Measurements from ENCODE around the gene TFAP2E. TPM values are rescaled to one million over a fixed set of nuclear protein-coding genes. Genes with fewer than 3 reads are reported as not detected.

TFAP2E gene
- total and polyA plus RNA-seq, 7 donors, result 0.27 to 1.2 (median 0.55) TPM; not detected in 2

GRCh38 chr1:35598895-35599294 lies 25.8 kb downstream of the TFAP2E start:
- H3K4me3 ChIP-seq, result no peak overlapping the region
- intact Hi-C loops (cut with DNase I), result no loop called here
- peaks cover 0 to 42% (median 10%) of the 10 kb centered on the region in 4 donors for H3K36me3 ChIP-seq
- no peaks in the 10 kb centered on the region for H3K4me1 ChIP-seq
- WGBS, 2 donors, result 86 to 87% methylated on average over 2 of the region's 2 CpGs
- TF ChIP-seq EP300 (IDR thresholded peaks at IDR 0.05) (no peak), POLR2A (IDR thresholded peaks at IDR 0.05) (no peak), POLR2AphosphoS5 (IDR thresholded peaks at IDR 0.05) (no peak)
- TF ChIP-seq, protein P1, sequence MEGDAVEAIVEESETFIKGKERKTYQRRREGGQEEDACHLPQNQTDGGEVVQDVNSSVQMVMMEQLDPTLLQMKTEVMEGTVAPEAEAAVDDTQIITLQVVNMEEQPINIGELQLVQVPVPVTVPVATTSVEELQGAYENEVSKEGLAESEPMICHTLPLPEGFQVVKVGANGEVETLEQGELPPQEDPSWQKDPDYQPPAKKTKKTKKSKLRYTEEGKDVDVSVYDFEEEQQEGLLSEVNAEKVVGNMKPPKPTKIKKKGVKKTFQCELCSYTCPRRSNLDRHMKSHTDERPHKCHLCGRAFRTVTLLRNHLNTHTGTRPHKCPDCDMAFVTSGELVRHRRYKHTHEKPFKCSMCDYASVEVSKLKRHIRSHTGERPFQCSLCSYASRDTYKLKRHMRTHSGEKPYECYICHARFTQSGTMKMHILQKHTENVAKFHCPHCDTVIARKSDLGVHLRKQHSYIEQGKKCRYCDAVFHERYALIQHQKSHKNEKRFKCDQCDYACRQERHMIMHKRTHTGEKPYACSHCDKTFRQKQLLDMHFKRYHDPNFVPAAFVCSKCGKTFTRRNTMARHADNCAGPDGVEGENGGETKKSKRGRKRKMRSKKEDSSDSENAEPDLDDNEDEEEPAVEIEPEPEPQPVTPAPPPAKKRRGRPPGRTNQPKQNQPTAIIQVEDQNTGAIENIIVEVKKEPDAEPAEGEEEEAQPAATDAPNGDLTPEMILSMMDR (IDR thresholded peaks at IDR 0.05), result no peak
- no peaks in the 10 kb centered on the region for H3K9me3 ChIP-seq
- H3K27me3 ChIP-seq, result no peaks in the 10 kb centered on the region
- no peak for DNase-seq
- H3K27ac ChIP-seq, result no peak overlapping the region

GRCh38 chr1:35599411-35599810 lies 26.3 kb downstream of the TFAP2E start:
- no peak for DNase-seq
- Histone ChIP-seq H3K9me3 (no peaks in the 10 kb centered on the region), H3K4me3 (no peak overlapping the region), H3K27me3 (no peaks in the 10 kb centered on the region), H3K4me1 (no peaks in the 10 kb centered on the region), H3K36me3 (peaks cover 0 to 48% (median 13%) of the 10 kb centered on the region in 4 donors), H3K27ac (no peak overlapping the region)
- TF ChIP-seq, protein P1 (IDR thresholded peaks at IDR 0.05), result no peak
- TF ChIP-seq POLR2A (IDR thresholded peaks at IDR 0.05), result no peak
- intact Hi-C loops (cut with DNase I), result no loop called here
- WGBS, 2 donors, result 87 to 90% methylated on average over 3 of the region's 3 CpGs

DNA sequence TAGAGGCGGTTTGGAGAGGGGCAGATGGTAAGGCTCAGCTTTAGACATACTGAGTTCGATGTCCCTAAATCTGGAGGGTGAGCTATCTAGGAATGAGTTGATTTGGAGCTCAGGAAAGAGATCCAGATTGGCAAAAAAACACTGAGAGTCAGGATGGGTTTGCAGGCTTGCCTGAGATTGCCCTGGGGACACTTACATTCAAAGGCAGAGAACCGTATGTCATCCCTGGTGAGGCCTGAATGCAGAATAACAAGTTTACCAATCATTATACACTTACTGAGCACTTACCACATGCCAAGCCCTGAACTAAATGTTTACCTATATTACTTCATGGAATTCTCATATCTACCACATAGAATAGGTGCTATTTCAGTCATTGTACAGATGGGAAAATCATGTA lies 27.5 kb downstream of the TFAP2E start:
- intact Hi-C loops (cut with DNase I), result no loop called here
- WGBS, 2 donors, result 93 to 94% methylated on average over 3 of the region's 3 CpGs
- H3K9me3 ChIP-seq, result no peaks in the 10 kb centered on the region
- TF ChIP-seq POLR2A (IDR thresholded peaks at IDR 0.05) (no peak), EP300 (IDR thresholded peaks at IDR 0.05) (no peak)
- H3K4me3 ChIP-seq, result no peak overlapping the region
- H3K4me1 ChIP-seq, result no peaks in the 10 kb centered on the region
- no peak overlapping the region for H3K27ac ChIP-seq
- peaks cover 0 to 59% (median 18%) of the 10 kb centered on the region in 4 donors for H3K36me3 ChIP-seq
- H3K27me3 ChIP-seq, result no peaks in the 10 kb centered on the region
- DNase-seq, result no peak

DNA sequence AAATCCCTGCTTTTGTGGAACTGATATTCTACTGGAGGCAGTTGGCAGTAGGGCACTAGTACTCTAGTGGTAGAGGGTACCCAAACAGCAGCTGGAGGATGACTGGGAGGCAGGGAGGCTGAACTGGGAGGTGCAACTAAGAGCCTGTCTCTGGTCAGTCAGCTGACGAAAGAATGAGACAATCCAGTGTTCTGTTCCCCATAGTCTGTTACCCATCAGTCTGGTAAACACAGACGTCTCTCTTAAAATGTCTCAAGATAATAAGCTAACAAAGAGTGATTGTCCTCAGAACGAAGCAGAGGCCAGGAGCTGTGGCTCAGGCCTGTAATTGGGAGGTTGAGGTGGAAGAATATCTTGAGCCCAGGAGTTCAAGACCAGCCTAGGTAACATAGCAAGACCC lies 30.4 kb downstream of the TFAP2E start:
- TF ChIP-seq, protein P1 (IDR thresholded peaks at IDR 0.05), result no peak
- TF ChIP-seq POLR2A (IDR thresholded peaks at IDR 0.05), result no peak
- TF ChIP-seq EP300 (IDR thresholded peaks at IDR 0.05), result no peak
- no peak for TF ChIP-seq POLR2AphosphoS5 (IDR thresholded peaks at IDR 0.05)
- Histone ChIP-seq H3K36me3 (peaks cover 0 to 85% (median 23%) of the 10 kb centered on the region in 4 donors), H3K4me3 (no peak overlapping the region), H3K9me3 (no peaks in the 10 kb centered on the region), H3K27ac (no peak overlapping the region), H3K4me1 (no peaks in the 10 kb centered on the region), H3K27me3 (no peaks in the 10 kb centered on the region)
- intact Hi-C loops (cut with DNase I), result no loop called here
- no peak for DNase-seq
- 55 to 70% methylated on average over 3 of the region's 3 CpGs for WGBS, 2 donors

DNA sequence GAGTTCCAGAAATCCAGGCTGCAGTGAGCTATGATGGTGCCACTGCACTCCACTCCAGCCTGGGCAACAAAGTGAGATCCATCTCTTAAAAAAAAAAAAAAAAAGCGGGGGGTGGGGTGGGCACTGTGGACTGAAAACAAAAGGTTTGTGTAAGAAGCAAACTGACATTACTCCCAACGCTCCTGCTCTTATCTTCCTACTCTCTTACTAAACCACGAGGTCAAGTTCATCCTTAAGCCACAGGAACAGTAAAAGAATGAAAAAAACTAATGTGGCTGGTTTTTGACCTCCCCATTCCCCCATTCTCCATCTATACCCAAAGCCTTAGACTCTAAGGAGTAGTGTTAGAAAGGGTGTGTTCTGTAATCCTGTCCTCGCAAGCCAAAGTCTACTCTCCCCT lies 30.8 kb downstream of the TFAP2E start:
- Histone ChIP-seq H3K27me3 (no peaks in the 10 kb centered on the region), H3K36me3 (peaks cover 0 to 90% (median 26%) of the 10 kb centered on the region in 4 donors), H3K4me1 (no peaks in the 10 kb centered on the region), H3K9me3 (no peaks in the 10 kb centered on the region), H3K4me3 (no peak overlapping the region), H3K27ac (no peak overlapping the region)
- no peak for DNase-seq
- WGBS, 2 donors, result 88 to 92% methylated on average over 4 of the region's 4 CpGs
- intact Hi-C loops (cut with DNase I), result no loop called here
- TF ChIP-seq, protein P1 (IDR thresholded peaks at IDR 0.05), result no peak
- TF ChIP-seq POLR2AphosphoS5 (IDR thresholded peaks at IDR 0.05) (no peak), EP300 (IDR thresholded peaks at IDR 0.05) (no peak), POLR2A (IDR thresholded peaks at IDR 0.05) (no peak)

Measured in sigmoid colon (tissue), 7 donors.